Naive thymus-derived CD8-positive, alpha-beta T cell (primary cell): Measurements from ENCODE around the gene ACSF2. TPM values are rescaled to one million over a fixed set of nuclear protein-coding genes. Genes with fewer than 3 reads are reported as not detected.

Experiments
- ATAC-seq, 2 donors: fragments of 150-1000 bp; cut with Tn5 transposase in 1 of 2; sonication (Bioruptor Pico), chemical (Tn5 transposase) in 1 of 2; 1 replicate in 1 of 2; 2 replicates in 1 of 2; pipeline ENCODE4 v1.10.0; 2021; ENCODE audit warnings: mild to moderate bottlenecking in 2 of 2, moderate library complexity in 2 of 2
- POLR2A ChIA-PET: fragments of 350-600 bp; sonication (Branson Sonifier 250); formaldehyde crosslinking; loops from one replicate; lab custom pipeline; 2021; ENCODE audit warnings: antibody characterized with exemption; lab: Charles Lee
- DNase-seq, 10 donors: peaks; one replicate each; pipeline versions ENCODE4 v3.0.0 to v3.0.0-alpha.2; 2020 to 2022
- H3K27ac Mint-ChIP-seq, 10 donors: one replicate each; pipeline ENCODE4 v1.8.0; 2020 to 2022; ENCODE audit warnings: mild to moderate bottlenecking in 10 of 10, mixed read lengths in 10 of 10, moderate library complexity in 4 of 10, inconsistent platforms in 1 of 10
- H3K27me3 Mint-ChIP-seq, 5 donors: one replicate each; pipeline ENCODE4 v1.8.0; 2021 to 2022; ENCODE audit warnings: mixed read lengths in 5 of 5
- H3K36me3 Mint-ChIP-seq, 3 donors: one replicate each; pipeline ENCODE4 v1.8.0; 2020 to 2022; ENCODE audit warnings: mixed read lengths in 3 of 3, mild to moderate bottlenecking in 2 of 3, inconsistent platforms in 1 of 3
- H3K4me1 Mint-ChIP-seq, 4 donors: one replicate each; pipeline ENCODE4 v1.8.0; 2021 to 2022; ENCODE audit warnings: mixed read lengths in 4 of 4
- H3K4me3 Mint-ChIP-seq, 10 donors: one replicate each; pipeline ENCODE4 v1.8.0; 2020 to 2022; ENCODE audit warnings: mild to moderate bottlenecking in 10 of 10, mixed read lengths in 10 of 10, moderate library complexity in 6 of 10, inconsistent platforms in 1 of 10
- H3K9me3 Mint-ChIP-seq, 9 donors: one replicate each; pipeline ENCODE4 v1.8.0; 2020 to 2022; ENCODE audit warnings: mixed read lengths in 9 of 9, mild to moderate bottlenecking in 3 of 9, inconsistent platforms in 1 of 9, moderate library complexity in 1 of 9
- polyA plus RNA-seq, 3 donors: library from polyadenylated mRNA; unstranded; fragments of 300-500 nt; fragmentation: Illumina TruSeq; gene quantifications; one replicate each; pipeline ENCODE4 v1.2.3, GENCODE V29; 2021
- total RNA-seq, 8 experiments: library from RNA in 2 of 8; stranded (reverse) in 2 of 8; gene quantifications; one replicate each; pipeline ENCODE4 v1.2.3 and lab custom pipeline; 2021 to 2026

ACSF2 gene
- total and polyA plus RNA-seq, 5 experiments from 2014 or later = 1.2 to 25.9 (median 2.3) TPM

GRCh38 chr17:50484386-50485155 is 58.6 kb downstream of the ACSF2 start:
- no peak overlapping the region for H3K4me3 Mint-ChIP-seq
- H3K27me3 Mint-ChIP-seq = no peaks in the 10 kb centered on the region
- H3K4me1 Mint-ChIP-seq = peaks cover 6 to 22% (median 18%) of the 10 kb centered on the region in 4 donors
- peaks cover 0 to 48% (median 16%) of the 10 kb centered on the region in 3 donors for H3K36me3 Mint-ChIP-seq
- ATAC-seq (no peak), DNase-seq (no peak)
- POLR2A ChIA-PET = interaction anchor here (1.2 to 1.3 kb wide), 2 partner anchors 27 to 88 kb away, joined by 3 read pairs; partner anchors contain the start of gene LRRC59
- H3K27ac Mint-ChIP-seq = peak overlapping the region in 2 of 10 donors; percentile 10 to 24
- no peaks in the 10 kb centered on the region for H3K9me3 Mint-ChIP-seq

- POLR2A ChIA-PET = interaction anchor here (0.6 kb wide), 1 partner anchor 854 kb away, joined by 3 read pairs; no protein-coding TSS in a partner anchor
- DNase-seq = no peak
- H3K27ac Mint-ChIP-seq = peak overlapping the region in 2 of 10 donors; percentile 11 to 62
- no peak for ATAC-seq
- H3K9me3 Mint-ChIP-seq = no peaks in the 10 kb centered on the region
- no peak overlapping the region for H3K4me3 Mint-ChIP-seq
- H3K4me1 Mint-ChIP-seq = peaks cover 0 to 4% (median 3%) of the 10 kb centered on the region in 4 donors
- H3K27me3 Mint-ChIP-seq = no peaks in the 10 kb centered on the region
- H3K36me3 Mint-ChIP-seq = peaks cover 0 to 37% (median 14%) of the 10 kb centered on the region in 3 donors
Observed at GRCh38 chr17:50487213-50488096, 61.4 kb downstream of the ACSF2 start.

GRCh38 chr17:50488880-50489279 is 62.9 kb downstream of the ACSF2 start:
- ATAC-seq = no peak
- no peaks in the 10 kb centered on the region for H3K27me3 Mint-ChIP-seq
- peak overlapping the region in 2 of 10 donors; percentile 46 to 53 for H3K27ac Mint-ChIP-seq
- no peaks in the 10 kb centered on the region for H3K9me3 Mint-ChIP-seq
- POLR2A ChIA-PET = no interaction called here
- H3K36me3 Mint-ChIP-seq = peaks cover 0 to 24% (median 8%) of the 10 kb centered on the region in 3 donors
- peaks cover 0 to under 1% (median 0%) of the 10 kb centered on the region in 4 donors for H3K4me1 Mint-ChIP-seq
- no peak for DNase-seq
- H3K4me3 Mint-ChIP-seq = no peak overlapping the region

DNA sequence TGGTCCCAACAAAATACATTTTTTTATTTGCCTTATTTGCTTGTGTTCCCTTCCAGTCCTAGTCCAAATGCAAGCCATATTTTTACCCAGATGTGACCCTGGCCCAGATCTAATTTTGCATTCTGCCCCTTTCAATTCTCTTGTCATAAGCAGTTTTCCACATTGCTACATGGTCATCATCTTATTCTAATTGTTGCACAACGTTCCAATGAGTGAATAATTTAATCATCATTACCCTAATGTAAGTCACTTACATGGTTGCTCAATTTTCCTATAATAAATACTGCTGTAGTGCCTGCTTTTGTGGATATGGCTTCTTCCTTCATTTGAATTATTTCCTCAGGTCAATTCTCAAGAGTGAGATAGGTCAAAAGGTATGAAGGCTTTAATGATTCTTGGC is 65.5 kb downstream of the ACSF2 start:
- H3K27ac Mint-ChIP-seq = no peak overlapping the region
- peaks cover 0 to 2% (median 0%) of the 10 kb centered on the region in 3 donors for H3K36me3 Mint-ChIP-seq
- H3K4me3 Mint-ChIP-seq = no peak overlapping the region
- POLR2A ChIA-PET = no interaction called here
- H3K4me1 Mint-ChIP-seq = peaks cover 0 to 2% (median 0%) of the 10 kb centered on the region in 4 donors
- no peaks in the 10 kb centered on the region for H3K27me3 Mint-ChIP-seq
- no peak for ATAC-seq
- no peaks in the 10 kb centered on the region for H3K9me3 Mint-ChIP-seq
- DNase-seq = no peak

DNA sequence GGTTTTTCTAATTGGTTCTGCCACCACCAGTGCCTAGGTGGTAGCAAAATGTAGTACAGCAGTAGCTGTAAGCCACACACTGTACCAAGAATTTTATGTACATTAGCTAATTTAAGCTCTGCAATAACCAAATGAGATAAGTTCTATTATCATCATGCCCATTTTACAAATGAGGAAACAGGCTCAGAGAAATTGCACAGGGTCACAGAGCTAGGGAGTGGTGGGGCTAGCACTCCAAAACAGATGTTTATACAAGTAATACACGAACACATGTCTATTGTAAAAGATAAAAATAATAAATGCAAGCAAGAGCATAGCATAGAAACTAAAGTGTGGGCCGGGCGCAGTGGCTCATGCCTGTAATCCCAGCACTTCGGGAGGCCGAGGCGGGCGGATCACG is 66.2 kb downstream of the ACSF2 start:
- no peak overlapping the region for H3K27ac Mint-ChIP-seq
- no peaks in the 10 kb centered on the region for H3K9me3 Mint-ChIP-seq
- peaks cover 0 to 2% (median 0%) of the 10 kb centered on the region in 3 donors for H3K36me3 Mint-ChIP-seq
- POLR2A ChIA-PET = no interaction called here
- DNase-seq = no peak
- no peak overlapping the region for H3K4me3 Mint-ChIP-seq
- H3K4me1 Mint-ChIP-seq = peaks cover 0 to 2% (median 0%) of the 10 kb centered on the region in 4 donors
- no peaks in the 10 kb centered on the region for H3K27me3 Mint-ChIP-seq
- ATAC-seq = no peak

- no peak overlapping the region for H3K27ac Mint-ChIP-seq
- no peaks in the 10 kb centered on the region for H3K9me3 Mint-ChIP-seq
- ATAC-seq (no peak), DNase-seq (no peak)
- POLR2A ChIA-PET = no interaction called here
- H3K4me1 Mint-ChIP-seq = peaks cover 0 to 2% (median 0%) of the 10 kb centered on the region in 4 donors
- no peaks in the 10 kb centered on the region for H3K27me3 Mint-ChIP-seq
- no peaks in the 10 kb centered on the region for H3K36me3 Mint-ChIP-seq
- H3K4me3 Mint-ChIP-seq = no peak overlapping the region
Observed at GRCh38 chr17:50493744-50494143, 67.7 kb downstream of the ACSF2 start.

DNA sequence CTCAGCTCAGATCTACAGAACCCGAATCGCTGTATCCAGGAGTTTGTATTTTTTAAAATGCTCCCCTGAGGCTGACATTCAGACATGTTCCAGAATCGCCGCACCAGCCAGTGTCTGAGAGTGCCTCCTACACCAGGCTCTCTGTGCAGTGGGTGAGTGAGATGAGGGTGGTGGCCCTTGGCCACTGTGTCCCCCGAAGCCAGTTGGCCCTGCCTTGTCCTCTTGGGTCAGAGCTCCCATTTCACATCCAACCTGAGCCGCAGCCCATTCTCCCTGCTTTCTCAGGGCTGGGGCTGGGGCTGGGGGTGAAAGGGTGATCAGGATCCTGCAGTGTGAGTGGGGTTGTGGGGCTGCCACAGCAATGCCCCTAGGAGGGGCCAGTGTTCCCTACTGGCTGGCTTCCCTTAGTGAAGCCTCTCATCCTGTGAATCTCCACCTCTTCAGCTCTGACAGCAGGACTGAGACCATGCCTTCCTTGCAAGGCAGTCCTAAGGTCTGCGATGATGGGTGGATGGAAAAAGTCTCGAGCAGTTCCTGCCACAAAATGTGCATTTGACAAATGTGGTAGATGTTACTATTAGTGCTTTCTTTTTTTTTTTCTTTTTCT is 69.3 kb downstream of the ACSF2 start:
- H3K27ac Mint-ChIP-seq = peak overlapping the region in 1 of 10 donors; percentile 17
- H3K4me1 Mint-ChIP-seq = peaks cover 0 to 2% (median 0%) of the 10 kb centered on the region in 4 donors
- ATAC-seq = no peak
- no peaks in the 10 kb centered on the region for H3K9me3 Mint-ChIP-seq
- H3K4me3 Mint-ChIP-seq = no peak overlapping the region
- H3K36me3 Mint-ChIP-seq = no peaks in the 10 kb centered on the region
- POLR2A ChIA-PET = no interaction called here
- H3K27me3 Mint-ChIP-seq = no peaks in the 10 kb centered on the region
- no peak for DNase-seq

- POLR2A ChIA-PET = interaction anchor here (0.6 to 0.8 kb wide), 3 partner anchors 9 to 419 kb away, joined by 3 to 4 read pairs (median 4); no protein-coding TSS in a partner anchor
- H3K27me3 Mint-ChIP-seq = no peaks in the 10 kb centered on the region
- no peak for ATAC-seq
- no peak for DNase-seq
- H3K9me3 Mint-ChIP-seq = no peaks in the 10 kb centered on the region
- no peaks in the 10 kb centered on the region for H3K36me3 Mint-ChIP-seq
- peaks cover 0 to 2% (median 0%) of the 10 kb centered on the region in 4 donors for H3K4me1 Mint-ChIP-seq
- no peak overlapping the region for H3K4me3 Mint-ChIP-seq
- H3K27ac Mint-ChIP-seq = no peak overlapping the region
Observed at GRCh38 chr17:50495918-50496317, 69.9 kb downstream of the ACSF2 start.

- Mint-ChIP-seq H3K27me3 (no peaks in the 10 kb centered on the region), H3K9me3 (no peaks in the 10 kb centered on the region), H3K27ac (no peak overlapping the region), H3K4me1 (peaks cover 0 to 2% (median 0%) of the 10 kb centered on the region in 4 donors), H3K4me3 (no peak overlapping the region), H3K36me3 (no peaks in the 10 kb centered on the region)
- ATAC-seq (no peak), DNase-seq (no peak)
- POLR2A ChIA-PET = no interaction called here
Observed at GRCh38 chr17:50498021-50498874, 72.2 kb downstream of the ACSF2 start.

GRCh38 chr17:50499270-50499669 is 73.3 kb downstream of the ACSF2 start:
- Mint-ChIP-seq H3K27me3 (no peaks in the 10 kb centered on the region), H3K27ac (no peak overlapping the region), H3K4me3 (no peak overlapping the region), H3K36me3 (no peaks in the 10 kb centered on the region), H3K4me1 (peaks cover 5 to 7% (median 6%) of the 10 kb centered on the region in 4 donors), H3K9me3 (no peaks in the 10 kb centered on the region)
- ATAC-seq (no peak), DNase-seq (no peak)
- POLR2A ChIA-PET = no interaction called here

GRCh38 chr17:50499721-50500120 is 73.7 kb downstream of the ACSF2 start:
- DNase-seq (no peak), ATAC-seq (no peak)
- Mint-ChIP-seq H3K4me1 (peaks cover 5 to 9% (median 8%) of the 10 kb centered on the region in 4 donors), H3K27me3 (no peaks in the 10 kb centered on the region), H3K36me3 (no peaks in the 10 kb centered on the region), H3K9me3 (no peaks in the 10 kb centered on the region), H3K4me3 (no peak overlapping the region), H3K27ac (no peak overlapping the region)
- POLR2A ChIA-PET = interaction anchor here (0.7 kb wide), 1 partner anchor 345 kb away, joined by 4 read pairs; no protein-coding TSS in a partner anchor

GRCh38 chr17:50501054-50501453 is 75.0 kb downstream of the ACSF2 start:
- Mint-ChIP-seq H3K4me1 (peaks cover 5 to 16% (median 13%) of the 10 kb centered on the region in 4 donors), H3K9me3 (no peaks in the 10 kb centered on the region), H3K36me3 (no peaks in the 10 kb centered on the region), H3K27me3 (no peaks in the 10 kb centered on the region), H3K27ac (no peak overlapping the region), H3K4me3 (no peak overlapping the region)
- DNase-seq = peak in 1 of 10 donors; percentile 9
- no peak for ATAC-seq
- POLR2A ChIA-PET = no interaction called here
